Hepatocyte (in vitro differentiated cells): ENCODE measurements around the gene BRINP2. TPM values are rescaled to one million over a fixed set of nuclear protein-coding genes. Genes with fewer than 3 reads are reported as not detected.

Source experiments
- DNase-seq: peaks from one replicate; pipeline ENCODE4 v3.0.0-alpha.2; 2016; ENCODE audit warnings: low spot score
- H2AFZ ChIP-seq: fragments of 200-600 bp; sonication (generic); 2 replicates; pipeline ENCODE4 v1.6.0; 2016; ENCODE audit warnings: antibody characterized with exemption, mild to moderate bottlenecking
- H3K27ac ChIP-seq: fragments of 200-600 bp; sonication (generic); 2 replicates; pipeline ENCODE4 v1.5.1; 2016; ENCODE audit warnings: mild to moderate bottlenecking
- H3K27me3 ChIP-seq: fragments of 200-600 bp; sonication (generic); 2 replicates; pipeline ENCODE4 v1.6.1; 2016
- H3K36me3 ChIP-seq: fragments of 200-600 bp; sonication (generic); replicated peaks from 2 replicates; pipeline ENCODE4 v1.5.1; 2016; ENCODE audit warnings: low read depth; ENCODE audit not compliant: insufficient read depth
- H3K4me1 ChIP-seq: fragments of 200-600 bp; sonication (generic); 2 replicates; pipeline ENCODE4 v1.5.1; 2016; ENCODE audit warnings: mild to moderate bottlenecking, moderate library complexity; ENCODE audit not compliant: insufficient read depth
- H3K4me2 ChIP-seq: fragments of 200-600 bp; sonication (generic); 2 replicates; pipeline ENCODE4 v1.6.0; 2016
- H3K4me3 ChIP-seq: fragments of 200-600 bp; sonication (generic); 2 replicates; pipeline ENCODE4 v1.5.1; 2016; ENCODE audit warnings: mild to moderate bottlenecking
- H3K79me2 ChIP-seq: fragments of 200-600 bp; sonication (generic); 2 replicates; pipeline ENCODE4 v1.6.0; 2017; ENCODE audit warnings: mild to moderate bottlenecking
- H3K9me2 ChIP-seq: fragments of 200-600 bp; sonication (generic); replicated peaks from 2 replicates; pipeline ENCODE4 v1.6.0; 2017; ENCODE audit warnings: mild to moderate bottlenecking; ENCODE audit not compliant: insufficient read depth
- H3K9me3 ChIP-seq: fragments of 200-600 bp; sonication (generic); 2 replicates; pipeline ENCODE4 v1.5.1; 2016; ENCODE audit warnings: low read depth, mild to moderate bottlenecking
- H4K20me1 ChIP-seq: fragments of 200-600 bp; sonication (generic); 2 replicates; pipeline ENCODE4 v1.6.0; 2016; ENCODE audit warnings: mild to moderate bottlenecking; ENCODE audit not compliant: insufficient read depth, poor library complexity, severe bottlenecking
- EZH2 ChIP-seq: fragments of 200-600 bp; sonication (generic); IDR thresholded peaks from 2 replicates; pipeline ENCODE4 v1.6.1; 2016; ENCODE audit warnings: antibody characterized with exemption, mild to moderate bottlenecking, borderline replicate concordance
- EZH2phosphoT487 ChIP-seq: fragments of 200-600 bp; sonication (generic); IDR thresholded peaks from one replicate; pipeline ENCODE4 v1.6.1; 2018; ENCODE audit warnings: antibody characterized with exemption, mild to moderate bottlenecking, low read depth, moderate library complexity; ENCODE audit not compliant: unreplicated experiment, severe bottlenecking
- WGBS: methylation state at CpG from one replicate; pipeline ENCODE4 v1.1.6; 2016; ENCODE audit warnings: low lambda C conversion rate; ENCODE audit errors: missing lambda C conversion rate; 5-methylcytosine and 5-hydroxymethylcytosine counted together
- polyA plus RNA-seq: library from polyadenylated mRNA; unstranded; fragments of >200 nt; fragmentation: Nextera tagmentation; extraction: Ambion mirVana; gene quantifications from 2 replicates; pipeline ENCODE4 v1.2.1, GENCODE V29; 2016
- total RNA-seq: library from RNA; depleted of rRNA; stranded (reverse); fragments of >200 nt; gene quantifications from 2 replicates; pipeline ENCODE4 v1.2.3, GENCODE V29; 2014
- TF ChIP-seq, protein P1 (sequence below): fragments of 200-600 bp; sonication (generic); IDR thresholded peaks from 2 replicates; pipeline ENCODE4 v1.5.1; 2016; ENCODE audit warnings: antibody characterized with exemption, mild to moderate bottlenecking; ENCODE audit not compliant: poor library complexity

The BRINP2 gene
- total and polyA plus RNA-seq, 2 experiments from 2014 or later, result 1.5 TPM; not detected in 1

DNA sequence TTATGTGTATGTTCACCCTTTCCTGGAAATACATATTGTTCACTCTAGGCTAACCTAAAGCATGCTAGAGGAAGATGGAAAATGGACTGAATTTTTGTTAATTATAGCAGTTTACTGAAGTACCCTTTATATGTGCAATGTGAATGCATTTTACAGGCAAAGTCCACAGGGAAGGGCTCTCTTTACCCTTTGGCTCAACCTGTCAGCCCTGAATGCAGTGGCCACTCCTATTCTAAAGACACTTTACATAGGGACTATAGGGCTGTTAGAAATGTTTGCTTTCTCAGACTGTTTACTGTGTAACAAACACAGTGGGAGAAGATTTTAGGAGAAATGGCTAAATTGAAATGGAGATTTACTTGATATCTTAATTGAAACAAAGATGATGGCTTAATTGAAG is 78.5 kb downstream of the BRINP2 start:
- Histone ChIP-seq H3K4me2 (no peak overlapping the region), H3K9me3 (no peaks in the 10 kb centered on the region), H3K79me2 (no peaks in the 10 kb centered on the region), H3K36me3 (no peaks in the 10 kb centered on the region), H3K27ac (peak overlapping the region; percentile 7), H3K27me3 (no peaks in the 10 kb centered on the region), H3K9me2 (no peaks in the 10 kb centered on the region), H3K4me1 (peaks cover 16% of the 10 kb centered on the region), H2AFZ (no peak overlapping the region), H4K20me1 (no peaks in the 10 kb centered on the region), H3K4me3 (no peak overlapping the region)
- TF ChIP-seq EZH2 (no peak), EZH2phosphoT487 (no peak)
- TF ChIP-seq, protein P1, sequence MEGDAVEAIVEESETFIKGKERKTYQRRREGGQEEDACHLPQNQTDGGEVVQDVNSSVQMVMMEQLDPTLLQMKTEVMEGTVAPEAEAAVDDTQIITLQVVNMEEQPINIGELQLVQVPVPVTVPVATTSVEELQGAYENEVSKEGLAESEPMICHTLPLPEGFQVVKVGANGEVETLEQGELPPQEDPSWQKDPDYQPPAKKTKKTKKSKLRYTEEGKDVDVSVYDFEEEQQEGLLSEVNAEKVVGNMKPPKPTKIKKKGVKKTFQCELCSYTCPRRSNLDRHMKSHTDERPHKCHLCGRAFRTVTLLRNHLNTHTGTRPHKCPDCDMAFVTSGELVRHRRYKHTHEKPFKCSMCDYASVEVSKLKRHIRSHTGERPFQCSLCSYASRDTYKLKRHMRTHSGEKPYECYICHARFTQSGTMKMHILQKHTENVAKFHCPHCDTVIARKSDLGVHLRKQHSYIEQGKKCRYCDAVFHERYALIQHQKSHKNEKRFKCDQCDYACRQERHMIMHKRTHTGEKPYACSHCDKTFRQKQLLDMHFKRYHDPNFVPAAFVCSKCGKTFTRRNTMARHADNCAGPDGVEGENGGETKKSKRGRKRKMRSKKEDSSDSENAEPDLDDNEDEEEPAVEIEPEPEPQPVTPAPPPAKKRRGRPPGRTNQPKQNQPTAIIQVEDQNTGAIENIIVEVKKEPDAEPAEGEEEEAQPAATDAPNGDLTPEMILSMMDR, result no peak
- no peak for DNase-seq

DNA sequence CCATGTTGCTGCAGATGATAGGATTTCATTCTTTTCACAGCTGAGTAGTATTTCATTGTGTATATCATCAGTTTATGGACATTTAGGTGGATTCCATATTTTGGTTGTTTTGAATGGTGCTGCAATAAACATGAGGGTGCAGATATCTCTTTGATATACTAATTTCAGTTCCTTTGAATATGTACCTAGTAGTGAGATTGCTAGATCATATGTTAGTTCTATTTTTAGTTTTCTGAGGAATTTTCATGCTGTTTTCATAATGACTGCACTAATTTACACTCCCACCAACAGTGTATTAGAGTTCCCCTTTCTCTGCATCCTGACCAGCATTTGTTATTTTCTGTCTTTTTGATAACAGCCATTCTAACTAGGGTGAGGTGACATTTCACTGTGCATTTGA is 82.1 kb downstream of the BRINP2 start:
- H3K27ac ChIP-seq, result no peak overlapping the region
- no peaks in the 10 kb centered on the region for H4K20me1 ChIP-seq
- no peaks in the 10 kb centered on the region for H3K9me3 ChIP-seq
- H2AFZ ChIP-seq, result no peak overlapping the region
- H3K27me3 ChIP-seq, result no peaks in the 10 kb centered on the region
- no peaks in the 10 kb centered on the region for H3K79me2 ChIP-seq
- DNase-seq, result no peak
- H3K9me2 ChIP-seq, result no peaks in the 10 kb centered on the region
- H3K4me2 ChIP-seq, result no peak overlapping the region
- H3K4me1 ChIP-seq, result peaks cover 13% of the 10 kb centered on the region
- H3K4me3 ChIP-seq, result no peak overlapping the region
- H3K36me3 ChIP-seq, result no peaks in the 10 kb centered on the region
- TF ChIP-seq, protein P1, result no peak
- no peak for TF ChIP-seq EZH2phosphoT487
- TF ChIP-seq EZH2, result no peak

DNA sequence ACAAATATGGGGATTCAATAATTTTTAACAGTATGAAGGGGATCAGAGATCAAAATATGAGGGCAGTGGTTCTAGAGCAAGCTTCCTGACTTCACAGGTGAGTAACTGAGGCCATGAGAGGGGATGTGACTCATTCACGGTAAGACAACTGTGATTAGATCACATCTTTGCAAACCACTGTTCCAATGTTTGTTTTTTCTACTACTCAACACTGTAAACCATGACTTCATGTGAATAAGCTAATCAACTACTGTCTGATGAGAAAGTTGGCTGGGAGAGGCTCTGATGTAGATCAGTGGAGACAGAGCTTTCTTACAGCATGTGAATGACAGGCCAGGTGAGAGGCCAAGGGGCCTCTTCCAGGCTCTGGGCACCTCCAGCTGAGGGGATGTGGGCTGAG is 84.7 kb downstream of the BRINP2 start:
- Histone ChIP-seq H2AFZ (no peak overlapping the region), H3K9me3 (no peaks in the 10 kb centered on the region), H3K4me1 (no peaks in the 10 kb centered on the region), H3K79me2 (no peaks in the 10 kb centered on the region), H4K20me1 (no peaks in the 10 kb centered on the region), H3K9me2 (no peaks in the 10 kb centered on the region), H3K4me2 (no peak overlapping the region), H3K27ac (peak overlapping the region; percentile 27), H3K4me3 (no peak overlapping the region), H3K36me3 (no peaks in the 10 kb centered on the region), H3K27me3 (no peaks in the 10 kb centered on the region)
- TF ChIP-seq, protein P1, result no peak
- TF ChIP-seq EZH2phosphoT487, result no peak
- TF ChIP-seq EZH2, result no peak
- peak; percentile 39 for DNase-seq
- whole genome bisulfite sequencing, result 67% methylated on average over 1 of the region's 1 CpG
